NK-92 (cell line): ENCODE measurements around the gene SH2D2A.

Experiments used
- DNase-seq: peaks from one replicate; lab custom pipeline; 2025; ENCODE audit not compliant: unreplicated experiment; lab: John Stamatoyannopoulos, UW

The SH2D2A gene

DNA sequence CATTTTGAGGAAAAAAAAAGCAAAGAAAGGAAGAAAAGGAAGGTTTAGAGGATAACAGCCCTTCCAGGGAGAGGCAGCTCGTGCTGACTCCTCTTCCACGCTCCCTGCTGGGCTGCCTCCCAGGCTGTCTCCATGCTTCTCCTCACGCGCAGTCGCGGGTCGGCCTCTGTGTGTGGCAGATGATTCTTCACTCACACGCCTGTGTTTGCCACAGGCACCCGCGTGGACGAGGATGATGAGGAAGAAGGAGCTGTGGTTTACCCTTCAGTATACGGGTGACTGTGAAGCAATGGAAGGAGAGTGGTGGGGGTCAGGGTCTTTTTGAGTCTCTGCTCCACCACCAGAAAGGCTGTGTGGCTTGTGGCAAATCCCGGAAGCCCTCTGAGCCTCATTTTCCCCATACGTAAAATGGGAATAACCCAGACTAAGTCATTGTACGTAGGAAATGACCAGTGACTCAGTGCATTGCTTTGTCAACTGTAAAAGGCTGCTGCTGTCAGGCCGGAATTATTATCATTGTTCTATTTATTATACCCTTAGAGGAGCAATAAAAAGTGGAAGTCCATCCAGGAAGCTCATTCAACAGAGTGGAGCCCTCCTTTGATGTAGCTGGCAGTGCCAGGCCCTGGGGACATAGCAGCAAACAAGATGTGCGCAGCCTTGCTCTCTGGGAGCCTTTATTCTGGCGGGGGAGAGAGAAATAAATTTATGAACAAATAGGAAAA, 11.9 kb upstream of the SH2D2A start:
- no peak for DNase-seq

DNA sequence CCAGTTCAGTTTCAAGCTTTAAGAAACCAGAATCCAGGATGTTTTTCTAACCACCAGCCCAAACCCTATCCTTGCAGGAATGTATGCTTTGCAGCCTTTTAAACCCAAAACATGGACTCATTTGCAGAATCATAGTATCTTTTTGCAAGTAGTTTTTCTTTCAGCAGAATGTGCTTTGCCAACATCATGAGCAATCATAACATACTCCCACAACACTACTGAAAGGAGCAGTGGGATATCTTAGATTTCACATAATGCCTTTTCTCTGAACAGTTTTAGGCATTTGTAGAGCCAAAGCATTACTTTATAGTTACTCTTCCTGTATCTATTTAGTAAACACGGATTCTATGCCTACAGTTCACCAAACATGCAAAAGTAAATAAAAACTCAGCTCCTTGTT, 10.0 kb upstream of the SH2D2A start:
- DNase-seq: no peak

DNA sequence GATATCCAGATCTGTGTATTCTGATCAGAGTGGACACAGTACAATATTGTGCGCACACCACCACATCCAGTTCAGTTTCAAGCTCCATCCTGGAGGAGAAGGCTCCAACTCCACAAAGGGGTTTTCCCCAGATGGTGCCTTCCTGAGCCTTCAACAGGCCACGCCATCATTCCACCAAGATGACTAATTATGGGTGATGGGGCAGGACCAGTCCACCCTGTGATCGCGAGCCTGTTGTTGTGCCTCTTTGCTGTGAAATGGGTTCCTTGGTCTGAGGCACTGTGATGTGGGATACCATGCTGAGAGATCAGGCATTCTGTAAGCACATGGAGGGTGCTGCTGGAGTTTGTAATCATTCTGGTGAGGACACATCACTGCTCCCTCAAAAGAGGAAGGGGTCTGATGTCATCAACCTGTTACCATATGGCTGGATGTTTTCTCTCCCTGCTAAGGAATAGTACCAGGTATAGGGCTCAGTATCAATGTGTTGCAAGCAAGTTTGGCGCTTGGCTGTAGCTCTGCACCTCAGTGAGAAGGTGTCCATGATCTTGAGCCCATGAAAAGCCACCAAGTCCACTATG, 6.7 kb upstream of the SH2D2A start:
- no peak for DNase-seq

DNA sequence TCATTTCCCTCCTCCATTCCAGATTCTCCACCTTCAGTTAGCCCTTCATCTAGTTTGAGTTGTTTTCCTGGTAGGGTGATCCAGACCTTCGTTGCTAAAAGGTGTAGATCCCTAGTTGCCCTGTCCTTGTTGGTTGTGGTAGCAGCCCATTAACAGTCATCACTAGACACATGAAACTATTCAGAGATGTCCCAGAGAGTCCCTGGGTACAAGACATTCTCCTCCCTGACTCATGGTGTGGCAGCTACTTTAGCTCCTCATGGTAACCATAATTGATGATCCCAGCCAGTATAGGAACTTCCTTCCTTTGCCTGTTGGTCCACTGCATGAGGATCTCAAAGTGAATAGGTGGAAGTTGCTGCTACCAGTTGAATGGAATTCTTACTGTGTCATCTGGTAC, 6.0 kb upstream of the SH2D2A start:
- DNase-seq: no peak

DNA sequence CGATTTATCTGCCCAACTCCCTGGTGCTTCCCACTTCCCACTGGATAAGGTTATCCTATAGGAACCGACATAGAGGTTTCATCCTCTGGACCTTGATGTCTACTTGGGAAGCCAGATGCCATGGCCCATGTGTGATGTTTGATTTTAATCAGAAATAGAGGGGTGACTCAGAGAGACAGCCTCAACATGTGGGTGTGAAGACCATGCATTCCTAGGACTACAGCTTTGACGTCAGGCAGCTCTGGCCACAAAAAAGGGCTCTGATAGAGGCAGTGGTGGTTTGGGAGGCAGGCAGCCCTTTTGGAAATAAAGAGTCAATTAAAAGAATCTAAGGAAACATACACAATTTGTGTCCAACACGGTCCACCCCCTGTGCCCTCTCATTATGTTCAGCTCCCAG, 5.2 kb upstream of the SH2D2A start:
- DNase-seq: no peak

DNA sequence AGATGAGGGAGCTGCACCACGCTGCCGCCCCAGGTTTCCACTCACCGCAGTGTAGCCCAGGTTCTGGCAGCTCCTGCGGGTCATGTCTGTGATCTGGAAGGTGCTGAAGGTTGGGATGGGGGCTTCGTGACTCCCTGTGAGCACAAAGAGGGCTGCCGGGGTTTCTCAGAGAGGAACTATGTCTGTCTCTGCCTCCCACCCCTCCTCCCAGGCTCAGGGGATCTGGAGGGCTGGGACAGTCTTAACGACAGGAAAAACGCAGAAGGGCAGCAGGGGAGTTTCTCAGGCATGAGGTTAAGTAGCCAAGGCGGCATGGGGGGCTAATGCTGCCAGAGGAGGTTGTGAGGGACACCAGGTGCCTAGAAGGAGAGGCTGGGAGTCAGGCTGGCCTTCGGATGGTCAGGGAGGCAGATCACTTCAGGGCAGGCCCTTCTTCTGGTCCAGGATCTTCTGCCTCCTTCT, 656 bp downstream of the SH2D2A start:
- DNase-seq: no peak

DNA sequence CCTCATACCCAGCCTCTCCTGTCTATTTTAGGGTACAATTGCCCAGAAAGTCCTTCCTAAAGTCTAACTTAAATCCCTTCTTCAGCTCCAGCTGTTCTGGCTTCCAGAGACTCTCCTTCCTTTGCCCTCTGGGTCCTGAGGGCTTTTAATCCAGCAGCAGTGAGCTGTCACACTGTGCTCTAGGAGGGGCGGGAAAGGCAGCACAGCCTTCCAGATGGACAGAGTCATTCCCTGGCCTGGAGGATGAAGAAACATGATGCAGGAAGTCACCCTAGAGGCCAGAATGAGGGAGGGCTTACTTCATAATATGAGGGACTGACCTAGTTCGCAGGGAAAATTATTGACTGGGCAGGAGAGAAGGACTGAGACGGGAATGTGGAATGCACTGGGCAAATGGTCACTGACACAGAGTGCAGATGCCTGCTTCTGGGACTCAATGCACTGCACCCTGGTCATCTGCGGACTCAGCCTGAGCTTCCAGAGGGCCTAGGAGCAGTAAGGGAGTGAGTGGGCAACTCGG, 1.3 kb downstream of the SH2D2A start:
- DNase-seq: no peak

DNA sequence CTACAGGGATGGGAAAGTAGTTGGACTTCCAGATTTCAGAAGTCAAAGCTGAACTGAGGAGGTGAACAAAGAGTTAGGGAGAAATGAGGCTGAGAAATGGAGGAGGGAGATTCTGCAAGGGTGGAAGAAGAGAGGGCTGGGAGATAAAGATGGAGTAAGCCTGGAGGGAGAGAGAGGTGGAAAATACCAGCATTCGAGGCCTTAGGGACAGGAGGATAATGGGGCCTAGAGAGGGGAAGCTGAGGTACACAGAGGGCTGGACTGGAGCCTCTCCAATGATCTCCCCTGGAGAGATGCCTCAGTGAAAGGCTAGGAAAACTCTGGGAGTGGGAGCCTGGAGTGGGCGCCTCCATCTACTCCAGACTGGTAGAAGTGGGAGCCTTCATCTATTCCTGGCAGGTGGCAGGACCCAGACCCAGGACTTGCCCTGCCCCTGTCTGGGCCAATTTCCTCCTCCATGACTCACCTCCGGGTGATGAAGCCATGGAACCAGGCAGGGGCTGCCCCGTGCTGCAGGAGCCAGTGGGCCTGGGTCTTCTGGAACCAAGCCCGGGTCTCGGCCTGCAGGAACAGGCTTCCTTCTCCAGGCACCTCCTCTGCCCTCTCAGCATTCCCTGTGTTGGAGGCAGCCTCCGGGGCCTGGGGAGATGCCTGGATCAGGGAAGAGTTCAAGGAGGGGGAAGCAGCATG, 1.9 kb downstream of the SH2D2A start:
- no peak for DNase-seq

DNA sequence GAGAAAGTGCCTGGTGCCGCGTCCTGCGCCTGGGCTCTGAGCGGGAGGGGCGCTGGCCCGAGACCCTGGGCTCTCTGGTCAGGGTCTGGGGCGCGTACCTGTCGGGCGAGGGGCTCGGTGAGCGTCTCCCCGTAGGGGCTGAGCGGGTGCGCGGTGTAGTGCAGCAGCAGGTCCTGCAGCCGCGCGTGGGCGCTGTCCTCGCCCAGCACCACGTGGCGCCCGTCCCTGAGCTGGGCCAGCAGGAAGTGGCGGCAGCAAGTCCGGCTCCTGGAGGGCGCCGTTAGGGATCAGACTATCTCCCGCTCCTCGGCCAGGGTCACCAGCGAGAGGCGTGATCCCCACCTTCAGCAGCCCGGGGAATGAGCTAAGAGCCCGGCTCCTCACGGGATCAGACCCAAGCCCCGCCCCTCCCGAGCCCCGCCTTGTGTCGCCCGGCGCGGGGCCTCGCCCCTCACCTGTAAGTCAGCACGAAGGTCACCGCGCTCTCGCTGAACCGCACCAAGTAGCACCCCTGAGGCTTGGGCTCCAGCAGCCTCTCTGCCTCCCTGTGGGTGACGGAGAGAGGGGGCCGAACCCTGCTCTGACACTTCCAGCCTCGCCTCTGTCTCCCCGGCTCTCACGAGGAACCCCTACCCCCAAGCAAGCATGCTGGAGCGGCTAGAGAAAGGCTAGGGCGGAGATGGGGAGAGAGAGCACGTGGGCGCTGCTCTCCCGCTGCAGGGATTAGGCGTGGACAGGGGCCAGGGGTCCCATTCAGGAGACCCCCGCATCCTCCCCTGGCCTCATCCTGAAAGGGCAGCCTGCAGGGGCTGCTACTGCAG, 2.7 kb downstream of the SH2D2A start:
- no peak for DNase-seq

DNA sequence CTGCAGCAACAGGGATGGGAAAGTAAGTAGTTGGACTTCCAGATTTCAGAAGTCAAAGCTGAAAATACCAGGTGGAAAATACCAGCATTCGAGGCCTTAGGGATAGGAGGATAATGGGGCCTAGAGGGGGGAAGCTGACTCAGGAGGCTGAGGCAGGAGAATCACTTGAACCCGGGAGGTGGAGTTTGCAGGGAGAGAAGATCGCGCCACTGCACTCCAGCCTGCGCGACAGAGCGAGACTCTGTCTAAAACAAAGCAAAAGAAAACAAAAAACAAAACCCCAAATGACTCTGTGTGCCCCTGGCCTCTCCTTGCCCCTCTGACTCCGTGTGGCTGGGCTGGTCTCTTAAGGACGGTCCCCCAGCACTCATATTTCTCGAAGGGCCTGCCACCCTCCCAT, 3.4 kb downstream of the SH2D2A start:
- no peak for DNase-seq

DNA sequence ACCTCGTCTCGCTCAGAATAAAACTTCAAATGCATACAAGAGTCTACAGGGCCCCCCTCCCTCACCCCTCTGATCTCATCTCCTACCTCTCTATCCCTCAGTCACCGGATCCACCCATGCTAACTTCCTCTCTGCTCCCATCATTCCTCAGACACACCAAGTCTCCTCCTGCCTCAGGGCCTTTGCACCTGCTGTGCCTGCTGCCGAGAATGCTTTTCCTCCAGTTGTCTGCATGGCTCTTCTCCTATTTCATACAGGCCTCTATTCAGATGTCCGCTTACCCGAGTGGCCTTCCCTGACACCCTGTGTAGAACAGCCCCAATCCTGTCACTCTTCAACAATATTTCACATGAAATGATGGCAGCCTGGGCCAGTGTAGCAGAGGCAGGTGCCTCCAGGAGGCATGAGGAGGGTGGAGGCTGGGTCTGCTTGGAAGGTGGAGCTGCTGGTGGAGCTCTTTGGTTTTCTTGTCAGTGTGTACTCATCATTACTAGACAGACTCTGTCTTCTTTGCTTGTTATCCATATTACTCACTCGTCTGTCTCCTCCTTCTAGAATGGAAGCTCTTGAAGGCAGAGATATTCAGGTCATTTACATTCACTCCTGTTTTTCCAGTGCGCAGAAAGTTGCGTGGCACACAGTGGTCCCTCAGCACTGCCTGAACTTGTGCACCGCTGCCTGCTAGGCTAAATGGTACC, 4.2 kb downstream of the SH2D2A start:
- DNase-seq: no peak

DNA sequence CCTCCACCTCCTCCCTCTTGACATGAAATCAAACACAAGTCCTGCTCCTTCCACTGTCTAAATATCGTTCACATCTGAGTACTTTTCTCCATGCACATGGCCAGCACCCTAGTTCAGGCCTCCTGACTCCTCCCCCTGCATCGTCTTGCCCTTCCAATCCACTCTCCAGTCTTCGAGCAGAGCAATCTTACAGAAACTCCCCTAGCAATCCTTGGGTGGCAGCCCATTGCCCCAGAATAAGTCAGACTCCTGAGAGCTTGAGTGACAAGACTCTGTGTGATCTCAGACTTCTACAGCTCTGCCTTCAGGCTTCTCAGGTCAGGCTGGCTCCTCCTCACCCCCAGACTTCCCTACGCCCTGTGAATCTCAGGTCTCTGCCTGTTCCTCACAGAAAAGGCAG, 5.5 kb downstream of the SH2D2A start:
- no peak for DNase-seq

DNA sequence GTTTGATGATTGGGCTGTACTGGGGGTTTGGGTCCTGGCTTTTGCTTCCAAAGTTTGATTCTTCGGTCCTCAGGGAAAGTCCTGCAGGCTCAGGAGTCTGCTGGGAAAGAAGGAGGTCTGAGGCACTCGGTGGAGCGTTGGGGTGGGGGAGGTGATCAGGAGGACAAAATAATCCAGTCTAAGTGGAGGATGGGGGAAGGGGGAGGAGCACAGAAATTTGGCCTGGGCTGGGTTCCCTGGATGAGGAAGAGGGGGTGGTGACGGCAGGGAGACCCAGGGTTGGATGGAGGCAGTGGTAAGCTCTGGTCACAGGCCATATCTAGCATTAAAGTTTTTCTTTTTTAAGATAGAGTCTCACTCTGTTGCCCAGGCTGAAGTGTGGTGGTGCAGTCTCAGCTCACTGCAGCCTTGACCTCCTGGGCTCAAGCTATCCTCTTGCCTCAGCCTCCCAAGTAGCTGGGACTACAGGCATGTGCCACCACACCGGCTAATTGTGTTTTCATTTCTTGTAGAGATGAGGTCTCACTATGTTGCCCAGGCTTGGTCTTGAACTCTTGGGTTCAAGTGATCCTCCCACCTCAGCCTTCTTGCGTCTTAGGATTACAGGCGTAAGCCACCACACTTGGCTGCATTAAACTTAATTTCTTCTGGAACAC, 6.8 kb downstream of the SH2D2A start:
- no peak for DNase-seq

DNA sequence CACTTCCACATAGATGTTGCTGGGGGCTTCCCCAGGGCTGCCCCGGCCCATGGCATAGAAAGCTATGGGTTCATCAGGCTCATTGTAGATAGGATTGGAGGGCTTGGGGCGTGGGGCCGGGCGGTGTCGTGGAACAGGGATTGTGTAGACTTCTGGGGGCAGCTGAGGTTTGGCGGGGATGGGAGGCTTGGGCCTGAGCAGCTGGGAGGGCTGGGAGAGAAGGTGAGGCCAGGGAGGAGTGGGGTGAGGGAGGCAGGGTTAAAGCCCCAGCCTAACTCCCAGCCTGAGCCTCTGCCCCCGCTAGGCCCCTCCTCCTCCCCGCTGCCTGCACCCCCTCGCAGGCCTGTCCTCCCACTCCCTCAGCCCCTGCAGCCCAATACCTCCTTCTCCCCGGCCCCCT, 7.4 kb downstream of the SH2D2A start:
- DNase-seq: no peak

DNA sequence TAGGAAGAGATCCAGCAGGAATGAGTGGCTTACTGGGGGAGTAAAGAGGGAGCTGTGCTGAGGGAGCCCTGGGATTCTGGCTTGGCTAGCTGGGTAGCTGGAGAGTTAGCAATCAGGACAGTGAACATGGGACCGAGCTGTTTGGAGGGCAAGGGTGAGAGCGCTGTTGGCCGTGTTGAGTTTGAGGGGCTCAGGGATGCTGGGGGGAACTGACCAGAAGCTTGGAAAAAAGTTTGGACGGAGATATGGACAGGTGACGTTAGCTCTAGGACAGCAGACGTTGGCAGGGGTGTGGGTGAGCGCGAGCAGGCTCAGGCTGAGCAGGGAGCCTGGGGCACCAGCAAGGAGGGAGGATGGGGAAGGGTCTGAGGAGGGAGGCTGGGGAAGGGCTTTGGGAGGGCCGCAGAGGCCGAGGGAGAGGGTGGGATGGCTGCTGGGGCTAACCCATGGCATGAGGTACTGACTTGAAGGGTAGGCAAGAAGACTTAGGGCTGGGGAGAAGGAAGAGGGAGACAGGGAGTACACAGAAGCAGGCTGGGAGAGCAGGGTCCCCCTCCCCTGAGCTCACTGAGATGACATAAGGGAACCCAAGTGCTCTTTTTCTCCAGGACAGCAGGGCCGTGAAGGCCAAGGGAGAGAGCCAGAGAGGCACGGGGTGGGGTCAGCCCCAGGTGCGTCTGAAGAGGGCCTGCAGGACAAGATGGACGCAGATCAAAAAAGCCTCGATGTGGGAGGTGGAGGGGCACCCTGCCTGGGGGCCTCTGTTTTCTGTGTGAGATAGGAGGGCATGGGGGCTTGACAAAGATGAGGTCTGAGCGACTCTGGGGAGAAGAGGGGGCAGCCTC, 8.2 kb downstream of the SH2D2A start:
- no peak for DNase-seq

DNA sequence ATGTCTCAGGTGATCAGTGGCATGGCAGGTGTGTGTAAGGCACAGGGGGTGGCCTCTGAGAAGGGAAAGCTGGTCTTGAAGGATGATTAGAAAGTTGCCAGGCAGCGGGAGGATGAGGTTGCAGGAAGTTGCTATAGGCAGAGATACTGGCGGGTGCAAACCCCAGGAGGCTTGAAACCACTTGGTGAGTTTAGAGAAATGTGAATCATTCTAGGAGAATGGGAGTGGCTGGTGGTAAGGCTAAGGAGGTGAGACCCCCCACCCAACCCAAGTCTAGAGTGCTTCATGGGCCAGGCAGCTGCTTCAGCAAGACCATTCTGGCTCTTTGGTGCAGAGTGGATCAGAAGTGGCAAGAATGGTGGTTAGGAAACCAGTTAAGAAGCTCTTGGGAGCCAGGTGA, 9.0 kb downstream of the SH2D2A start:
- DNase-seq: no peak

DNA sequence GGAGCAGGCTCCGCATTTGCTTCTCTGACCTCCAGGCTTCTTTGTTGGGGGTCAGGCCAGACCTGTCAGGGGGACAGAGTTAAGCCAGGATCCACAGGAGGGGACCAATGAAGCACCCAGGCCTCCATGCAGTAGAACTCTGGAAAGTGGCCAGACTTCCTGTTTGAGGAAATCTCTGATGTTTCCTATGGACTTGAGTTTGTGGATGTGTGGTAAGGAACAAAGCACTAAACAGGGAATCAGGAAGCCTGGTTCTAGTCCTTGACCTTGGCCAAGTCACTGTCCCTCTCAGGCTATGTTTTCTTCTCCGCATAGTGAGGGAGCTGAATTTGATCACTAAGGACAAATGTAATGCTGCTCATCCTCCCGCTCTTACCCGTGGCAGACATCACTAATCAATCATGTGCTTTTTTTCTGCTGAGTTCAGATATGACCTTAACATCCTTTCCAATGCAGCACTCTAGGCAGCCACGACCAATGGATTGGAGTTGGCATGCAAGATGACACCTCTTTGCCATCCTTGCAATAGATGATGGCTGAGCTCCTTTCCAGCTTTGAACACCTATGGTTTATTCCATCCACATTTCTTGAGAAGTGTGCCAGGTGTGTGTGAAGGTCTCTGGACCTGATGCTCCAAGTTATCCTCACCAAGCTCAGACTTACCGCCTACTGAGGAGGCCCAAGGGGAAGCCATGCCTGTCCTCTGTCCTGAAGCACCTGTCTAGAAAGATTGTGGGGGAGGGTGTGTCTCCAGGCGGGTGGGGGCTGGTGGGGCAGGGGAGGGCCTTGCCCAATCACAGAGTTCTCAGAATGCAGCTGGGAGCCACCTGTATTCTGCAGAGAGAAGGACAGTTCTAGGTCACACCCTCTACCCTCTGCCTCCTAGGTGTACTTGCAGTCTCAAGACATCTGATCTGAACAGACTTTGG, 9.9 kb downstream of the SH2D2A start:
- no peak for DNase-seq

DNA sequence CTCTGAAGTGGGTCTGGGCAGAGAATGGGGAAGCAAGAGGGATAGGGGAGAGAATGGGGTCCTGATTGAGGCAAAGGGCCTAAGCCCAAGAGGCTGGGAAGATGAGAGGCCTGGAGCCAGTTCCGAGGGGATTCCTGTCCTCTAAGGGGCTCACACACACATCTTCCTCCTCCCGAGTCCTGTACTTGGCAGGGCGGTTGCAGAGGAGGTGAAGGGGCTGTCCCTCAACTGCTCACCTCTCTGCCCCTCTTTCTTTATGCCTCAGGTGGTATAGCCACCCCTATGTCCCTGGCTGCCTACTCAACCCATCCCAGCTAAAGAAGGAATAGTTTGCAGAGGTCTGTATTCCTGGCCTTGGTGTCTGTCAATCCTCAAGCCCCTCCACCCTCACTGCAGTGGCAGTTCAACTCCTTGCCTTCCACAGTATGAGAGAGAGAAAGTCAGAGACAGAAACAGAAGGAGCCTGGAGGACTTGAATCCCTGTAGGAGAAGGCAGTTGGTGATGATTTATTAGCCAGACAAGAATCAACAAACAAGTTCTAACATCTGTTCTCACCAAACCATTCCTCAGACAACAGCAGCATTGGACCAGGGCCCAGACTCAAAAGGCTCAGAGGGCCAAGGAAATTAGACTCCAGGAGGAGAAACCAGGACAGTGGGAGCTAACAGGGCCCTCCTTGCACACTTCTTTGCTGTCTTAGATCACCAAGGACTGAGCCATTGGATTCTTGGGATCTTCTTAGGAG, 10.7 kb downstream of the SH2D2A start:
- DNase-seq: no peak
